MCF 10A (cell line): ENCODE measurements around the gene IL21R. TPM values are rescaled to one million over a fixed set of nuclear protein-coding genes. Genes with fewer than 3 reads are reported as not detected.

Experiments
- BruUV-seq: library from RNA; stranded (reverse); fragments of 400-500 nt; replicated peaks from 2 replicates; lab custom pipeline; 2021; lab: Mats Ljungman, UMichigan
- CTCF ChIA-PET: fragments of 300-600 bp; sonication (Branson Sonifier 250); formaldehyde crosslinking; extraction: SDS; loops from one replicate; lab custom pipeline; 2021; ENCODE audit warnings: antibody characterized with exemption, inconsistent platforms; lab: Yijun Ruan, JAX
- POLR2A ChIA-PET: fragments of 300-600, 350-650 bp; sonication (Branson Sonifier 250); formaldehyde crosslinking; extraction: SDS; loops from one replicate; lab custom pipeline; 2020; ENCODE audit warnings: antibody characterized with exemption, inconsistent platforms; lab: Yijun Ruan, JAX
- DNase-seq: peaks from one replicate; pipeline ENCODE4 v3.0.0-alpha.2; 2018; ENCODE audit not compliant: unreplicated experiment
- H3K27ac Mint-ChIP-seq: one replicate; pipeline ENCODE4 v1.8.0; 2022; ENCODE audit warnings: mild to moderate bottlenecking, low read depth, mixed read lengths; ENCODE audit not compliant: unreplicated experiment
- H3K27me3 Mint-ChIP-seq: one replicate; pipeline ENCODE4 v1.8.0; 2022; ENCODE audit warnings: mixed read lengths; ENCODE audit not compliant: insufficient read depth, unreplicated experiment
- H3K36me3 Mint-ChIP-seq: one replicate; pipeline ENCODE4 v1.8.0; 2022; ENCODE audit warnings: mild to moderate bottlenecking, moderate library complexity, mixed read lengths; ENCODE audit not compliant: insufficient read depth, unreplicated experiment
- H3K4me1 Mint-ChIP-seq: one replicate; pipeline ENCODE4 v1.8.0; 2022; ENCODE audit warnings: mixed read lengths; ENCODE audit not compliant: insufficient read depth, unreplicated experiment
- H3K4me3 Mint-ChIP-seq: one replicate; pipeline ENCODE4 v1.8.0; 2022; ENCODE audit warnings: mild to moderate bottlenecking, moderate library complexity, mixed read lengths; ENCODE audit not compliant: unreplicated experiment
- H3K9me3 Mint-ChIP-seq: one replicate; pipeline ENCODE4 v1.8.0; 2022; ENCODE audit warnings: mixed read lengths; ENCODE audit not compliant: unreplicated experiment
- CTCF ChIP-seq: fragments of 200-600 bp; IDR thresholded peaks from one replicate; pipeline ENCODE4 v1.8.0; 2022; ENCODE audit warnings: antibody characterized with exemption, mild to moderate bottlenecking; ENCODE audit not compliant: unreplicated experiment
- intact Hi-C: fragments of 100-400 bp; cut with micrococcal nuclease; formaldehyde crosslinking; loops from 2 replicates; pipeline ENCODE4 v1.14.1; 2022
- total RNA-seq: library from RNA; stranded (reverse); gene quantifications from 2 replicates; pipeline ENCODE4 v1.2.3, GENCODE V29; 2022

Gene IL21R
- total RNA-seq, 1 experiment from 2014 or later, result 0.21 TPM

GRCh38 chr16:27498031-27498825, 96.3 kb downstream of the IL21R start:
- no TSS peak for BruUV-seq
- H3K4me1 Mint-ChIP-seq, result no peaks in the 10 kb centered on the region
- ChIA-PET POLR2A (interaction anchor here (0.6 kb wide), 1 partner anchor 396 kb away, joined by 3 read pairs; no protein-coding TSS in a partner anchor), CTCF (interaction anchor here (1.1 kb wide), 1 partner anchor 18 kb away, joined by 3 read pairs; no protein-coding TSS in a partner anchor)
- no peak for DNase-seq
- intact Hi-C loops, result no loop called here
- no peak overlapping the region for H3K27ac Mint-ChIP-seq
- H3K36me3 Mint-ChIP-seq, result peaks cover 96% of the 10 kb centered on the region
- no peak for TF ChIP-seq CTCF
- H3K27me3 Mint-ChIP-seq, result no peaks in the 10 kb centered on the region
- H3K9me3 Mint-ChIP-seq, result no peaks in the 10 kb centered on the region
- H3K4me3 Mint-ChIP-seq, result no peak overlapping the region

GRCh38 chr16:27498916-27499658, 97.1 kb downstream of the IL21R start:
- no peaks in the 10 kb centered on the region for H3K27me3 Mint-ChIP-seq
- H3K36me3 Mint-ChIP-seq, result peaks cover 97% of the 10 kb centered on the region
- no peaks in the 10 kb centered on the region for H3K9me3 Mint-ChIP-seq
- ChIA-PET POLR2A (interaction anchor here (0.6 to 0.8 kb wide), 2 partner anchors 28 to 395 kb away, joined by 3 to 4 read pairs; no protein-coding TSS in a partner anchor), CTCF (interaction anchor here (1.1 kb wide), 1 partner anchor 17 kb away, joined by 3 read pairs; no protein-coding TSS in a partner anchor)
- no peak for DNase-seq
- H3K4me1 Mint-ChIP-seq, result no peaks in the 10 kb centered on the region
- no peak for TF ChIP-seq CTCF
- H3K27ac Mint-ChIP-seq, result no peak overlapping the region
- intact Hi-C loops, result no loop called here
- no TSS peak for BruUV-seq
- H3K4me3 Mint-ChIP-seq, result no peak overlapping the region

- ChIA-PET CTCF (interaction anchor here (1.1 to 1.9 kb wide), 2 partner anchors 17 to 42 kb away, joined by 3 to 7 read pairs; no protein-coding TSS in a partner anchor), POLR2A (interaction anchor here (0.8 kb wide), 1 partner anchor 27 kb away, joined by 4 read pairs; no protein-coding TSS in a partner anchor)
- Mint-ChIP-seq H3K4me3 (no peak overlapping the region), H3K27ac (no peak overlapping the region), H3K27me3 (no peaks in the 10 kb centered on the region), H3K36me3 (peaks cover 97% of the 10 kb centered on the region), H3K9me3 (no peaks in the 10 kb centered on the region), H3K4me1 (no peaks in the 10 kb centered on the region)
- no peak for TF ChIP-seq CTCF
- intact Hi-C loops, result no loop called here
- BruUV-seq, result no TSS peak
- no peak for DNase-seq
Measured at GRCh38 chr16:27499659-27500055, 97.7 kb downstream of the IL21R start.

- no TSS peak for BruUV-seq
- ChIA-PET POLR2A (no interaction called here), CTCF (interaction anchor here (1.9 kb wide), 1 partner anchor 44 kb away, joined by 7 read pairs; no protein-coding TSS in a partner anchor)
- H3K9me3 Mint-ChIP-seq, result no peaks in the 10 kb centered on the region
- no peak overlapping the region for H3K27ac Mint-ChIP-seq
- H3K4me3 Mint-ChIP-seq, result no peak overlapping the region
- peaks cover 7% of the 10 kb centered on the region for H3K4me1 Mint-ChIP-seq
- peaks cover 97% of the 10 kb centered on the region for H3K36me3 Mint-ChIP-seq
- no peak for TF ChIP-seq CTCF
- intact Hi-C loops, result no loop called here
- DNase-seq, result no peak
- no peaks in the 10 kb centered on the region for H3K27me3 Mint-ChIP-seq
Measured at GRCh38 chr16:27500801-27501200, 98.8 kb downstream of the IL21R start.
